ENCODE data around the gene LGI4.

The LGI4 gene

DNA sequence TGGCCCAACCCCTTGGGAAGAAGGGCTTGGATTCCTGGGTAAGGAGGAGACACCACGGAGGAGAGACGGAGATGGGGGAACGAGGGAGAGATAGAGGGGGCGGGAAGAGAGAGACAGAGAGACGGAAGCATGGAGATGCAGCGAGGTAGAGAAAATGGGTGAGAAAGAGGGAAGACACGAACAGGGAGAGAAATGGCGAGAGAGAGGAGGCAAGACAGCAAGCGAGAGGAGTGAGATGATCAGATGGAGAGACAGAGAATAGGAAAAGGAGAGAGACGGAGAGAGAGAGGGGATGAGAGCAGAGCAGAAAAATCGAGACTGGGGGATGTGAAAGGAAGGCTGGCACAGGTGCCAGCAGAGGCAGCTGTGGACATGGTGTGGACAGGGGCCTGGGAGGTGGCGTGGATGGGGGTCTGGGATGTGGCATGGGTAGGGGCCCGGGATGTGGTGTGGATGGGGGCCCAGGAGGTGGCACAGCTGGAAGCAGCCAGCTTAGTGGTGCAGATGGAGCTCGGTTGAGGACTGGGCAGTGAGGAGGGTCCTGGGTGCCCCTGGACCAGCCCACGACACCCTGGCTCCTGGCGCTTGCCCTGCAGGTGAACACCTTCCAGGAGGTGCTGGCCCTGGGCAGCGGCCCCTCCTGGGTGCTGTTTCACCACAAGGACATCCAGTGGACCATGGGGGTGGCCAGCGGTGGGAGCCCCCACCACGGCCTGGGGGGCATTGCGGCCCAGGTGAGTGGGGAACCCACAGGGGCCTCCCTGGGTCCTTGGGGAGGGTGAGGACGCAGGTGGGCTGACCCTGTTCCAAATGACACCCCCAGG is 59.4 kb downstream of the LGI4 start:
- H3K4me3 ChIP-seq (ENCODE audit: low read length), result no peak overlapping the region
- no peak for TF ChIP-seq EZH2phosphoT487 (IDR thresholded peaks at IDR 0.05; ENCODE audit: borderline replicate concordance, low read length)
- TF ChIP-seq, protein P1, sequence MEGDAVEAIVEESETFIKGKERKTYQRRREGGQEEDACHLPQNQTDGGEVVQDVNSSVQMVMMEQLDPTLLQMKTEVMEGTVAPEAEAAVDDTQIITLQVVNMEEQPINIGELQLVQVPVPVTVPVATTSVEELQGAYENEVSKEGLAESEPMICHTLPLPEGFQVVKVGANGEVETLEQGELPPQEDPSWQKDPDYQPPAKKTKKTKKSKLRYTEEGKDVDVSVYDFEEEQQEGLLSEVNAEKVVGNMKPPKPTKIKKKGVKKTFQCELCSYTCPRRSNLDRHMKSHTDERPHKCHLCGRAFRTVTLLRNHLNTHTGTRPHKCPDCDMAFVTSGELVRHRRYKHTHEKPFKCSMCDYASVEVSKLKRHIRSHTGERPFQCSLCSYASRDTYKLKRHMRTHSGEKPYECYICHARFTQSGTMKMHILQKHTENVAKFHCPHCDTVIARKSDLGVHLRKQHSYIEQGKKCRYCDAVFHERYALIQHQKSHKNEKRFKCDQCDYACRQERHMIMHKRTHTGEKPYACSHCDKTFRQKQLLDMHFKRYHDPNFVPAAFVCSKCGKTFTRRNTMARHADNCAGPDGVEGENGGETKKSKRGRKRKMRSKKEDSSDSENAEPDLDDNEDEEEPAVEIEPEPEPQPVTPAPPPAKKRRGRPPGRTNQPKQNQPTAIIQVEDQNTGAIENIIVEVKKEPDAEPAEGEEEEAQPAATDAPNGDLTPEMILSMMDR (IDR thresholded peaks at IDR 0.05; ENCODE audit: low read depth, low read length, poor library complexity, severe bottlenecking), result no peak
- no peak overlapping the region for H3K4me2 ChIP-seq (ENCODE audit: low read length)
- no peaks in the 10 kb centered on the region for H3K9me2 ChIP-seq (replicated peaks; ENCODE audit: control insufficient read depth, low read length)
- H3K27ac ChIP-seq (ENCODE audit: low read depth, low read length), result no peak overlapping the region
- H3K36me3 ChIP-seq (ENCODE audit: control insufficient read depth, low read length), result no peaks in the 10 kb centered on the region
- H3K4me1 ChIP-seq (ENCODE audit: control insufficient read depth, low read length), result peaks cover 21% of the 10 kb centered on the region
- H3F3A ChIP-seq (ENCODE audit: control insufficient read depth, insufficient read depth), result no peaks in the 10 kb centered on the region
- no peaks in the 10 kb centered on the region for H4K20me1 ChIP-seq (ENCODE audit: control insufficient read depth, insufficient read depth, low read depth, low read length)
- H3K79me2 ChIP-seq (ENCODE audit: control insufficient read depth, low read length), result no peaks in the 10 kb centered on the region
- no peaks in the 10 kb centered on the region for H3K9me3 ChIP-seq (ENCODE audit: control insufficient read depth, insufficient read depth, low read length)
- no peaks in the 10 kb centered on the region for H3K27me3 ChIP-seq (ENCODE audit: control insufficient read depth, low read length)

Measured in DOHH2 (cell line).